TTC549 (cell line): Measurements from ENCODE around the gene HSD17B14.
A peak's percentile ranks its signal among the peaks of the same experiment; 100 is the strongest.
"Not testable (repeated sequence)": the region's sequence is repeated elsewhere in the genome, so short reads cannot be mapped to it uniquely, and the experiment has no call there.

Source experiments
- FAIRE-seq: peaks from 2 replicates; lab custom pipeline; 2012; peaks lifted over from hg19 to GRCh38; lab: Jason Lieb, UNC

HSD17B14 gene

DNA sequence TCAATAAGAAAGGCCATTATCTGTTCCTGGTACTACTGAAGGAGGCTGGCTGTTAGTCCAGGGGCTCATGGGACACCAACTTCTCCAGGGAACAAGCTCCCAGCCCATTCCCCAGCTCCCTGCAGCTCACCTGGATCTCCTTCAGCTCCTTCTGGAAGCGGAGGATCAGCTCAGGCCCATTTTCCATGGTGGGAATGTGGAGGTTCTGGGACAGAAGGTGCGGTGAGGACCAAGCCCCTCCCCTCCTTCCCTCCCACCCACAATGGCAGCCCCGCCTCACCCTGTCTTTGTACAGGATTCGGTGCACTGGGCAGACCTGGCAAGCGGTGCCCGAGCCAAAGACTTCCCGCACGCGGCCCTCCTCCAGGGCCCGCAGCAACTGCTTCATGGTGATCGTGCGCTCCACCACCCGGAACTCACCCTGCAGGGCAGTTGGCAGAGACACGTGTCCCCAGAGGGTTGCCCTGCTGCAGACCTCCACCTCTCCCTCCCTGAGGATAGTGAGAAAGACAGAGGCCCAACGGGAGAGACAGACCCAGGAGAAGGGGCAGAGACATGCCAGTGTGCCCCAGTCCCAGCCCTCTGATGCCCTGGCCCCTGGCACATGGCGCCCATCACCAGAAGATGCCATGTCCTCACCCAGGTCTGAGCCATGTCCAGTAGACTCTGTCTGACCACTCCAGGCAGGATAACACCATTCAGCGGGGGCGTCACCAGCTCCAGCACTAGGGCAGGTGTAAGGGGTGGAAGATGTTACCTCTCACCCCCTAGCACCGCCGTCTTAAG lies 39.8 kb downstream of the HSD17B14 start:
- FAIRE-seq: no peak

DNA sequence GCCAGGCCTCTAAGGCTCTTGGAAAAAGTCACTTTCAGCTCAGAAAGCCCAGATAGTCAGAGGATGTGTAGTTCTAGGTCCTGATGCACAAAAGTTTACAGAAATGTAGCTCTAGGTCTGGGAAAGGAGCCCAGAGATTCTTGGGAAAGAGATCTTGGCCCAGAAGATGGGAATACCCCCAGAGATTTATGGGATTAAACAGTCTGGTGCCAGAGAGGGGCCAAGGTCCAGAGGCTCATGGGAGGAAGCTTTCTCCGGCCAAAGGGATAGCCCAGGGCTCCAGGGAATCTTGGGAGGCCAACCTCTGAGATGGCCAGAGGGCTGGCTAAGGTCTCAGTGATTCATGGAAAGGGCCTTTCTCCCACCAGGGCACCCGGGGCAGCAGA lies 40.6 kb downstream of the HSD17B14 start:
- no peak for FAIRE-seq

DNA sequence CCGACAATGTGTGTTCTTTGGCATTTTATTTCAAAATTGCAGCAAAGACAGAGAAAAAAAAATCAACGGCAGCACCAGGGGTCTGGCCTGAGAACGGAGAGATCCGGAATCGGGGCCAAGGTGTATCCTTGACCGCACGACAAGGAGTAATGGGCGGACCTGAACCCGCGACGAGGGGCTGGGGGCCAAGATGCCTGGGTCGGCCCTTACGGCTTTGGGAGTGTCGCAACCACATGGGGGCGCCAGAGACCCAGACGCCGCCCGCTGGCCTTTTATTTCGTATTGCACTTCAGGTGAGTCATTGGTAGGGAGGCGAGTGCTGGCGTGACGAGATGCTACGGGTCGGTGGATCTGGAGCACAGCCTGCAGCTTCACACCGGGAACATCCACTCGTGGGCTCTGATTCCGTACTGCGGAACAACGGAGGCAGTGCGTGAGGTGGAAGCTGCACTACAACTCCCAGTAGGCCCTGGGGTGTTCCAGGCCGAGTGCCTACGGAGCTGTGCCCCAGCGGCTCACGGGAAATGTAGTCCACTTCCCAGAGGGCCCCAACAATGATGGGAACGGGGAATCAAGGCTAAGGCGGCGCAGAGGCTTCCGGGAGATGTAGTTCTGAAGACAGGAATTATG lies 41.1 kb downstream of the HSD17B14 start:
- FAIRE-seq: peak; percentile 87

DNA sequence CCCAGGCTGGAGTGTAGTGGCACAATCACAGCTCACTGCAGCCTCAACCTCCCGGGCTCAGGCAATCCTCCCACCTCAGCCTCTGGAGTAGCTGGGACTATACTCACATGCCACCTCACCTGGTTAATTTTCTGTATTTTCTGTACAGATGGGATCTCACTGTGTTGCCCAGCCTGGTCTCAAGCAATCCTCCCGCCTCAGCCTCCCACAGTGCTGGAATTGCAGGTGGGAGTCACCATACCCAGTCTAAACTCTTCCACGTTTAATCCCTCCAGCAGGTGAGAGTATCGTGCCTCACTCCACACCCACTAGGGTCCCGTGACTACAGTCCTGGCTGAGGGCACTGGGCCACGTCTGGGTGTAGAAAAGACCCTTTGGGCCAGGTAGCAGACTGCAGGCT lies 42.0 kb downstream of the HSD17B14 start:
- FAIRE-seq: no peak

DNA sequence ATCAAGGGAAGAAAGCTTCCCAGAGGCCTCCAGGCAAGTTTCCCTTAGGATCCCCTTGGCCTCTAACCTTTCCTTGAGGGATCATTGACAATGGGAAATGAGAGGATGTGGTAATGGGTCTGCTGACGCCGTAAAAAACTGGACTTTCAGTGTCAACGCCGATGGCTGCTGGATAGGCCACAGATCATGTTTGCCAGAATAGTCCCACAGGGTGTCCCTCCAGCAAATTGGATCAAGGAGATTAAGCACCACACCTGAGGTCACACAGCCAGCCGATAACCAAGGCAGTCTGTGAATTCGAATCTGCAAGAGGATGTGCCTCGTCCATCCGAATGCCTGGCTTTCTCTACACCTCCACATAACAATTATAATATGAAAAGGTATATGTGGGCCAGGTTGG lies 43.0 kb downstream of the HSD17B14 start:
- no peak for FAIRE-seq

DNA sequence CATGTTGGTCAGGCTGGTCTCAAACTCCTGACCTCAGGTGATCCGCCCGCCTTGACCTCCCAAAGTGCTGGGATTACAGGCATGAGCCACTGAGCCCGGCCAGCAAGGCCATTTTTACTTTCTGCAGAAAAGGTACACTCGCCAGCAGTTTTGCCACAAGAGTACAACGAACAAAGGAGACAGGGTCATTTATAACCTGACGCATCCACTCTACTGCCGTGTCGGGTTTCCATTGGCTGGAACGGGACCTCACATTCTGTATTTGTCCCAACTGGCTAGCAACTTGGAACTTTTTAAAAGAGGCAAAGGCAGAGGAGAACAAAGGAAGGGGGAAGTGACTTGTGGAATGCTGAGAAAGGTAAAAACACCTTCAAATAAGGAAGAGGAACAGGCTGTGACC lies 49.0 kb downstream of the HSD17B14 start:
- FAIRE-seq: not testable (repeated sequence)

DNA sequence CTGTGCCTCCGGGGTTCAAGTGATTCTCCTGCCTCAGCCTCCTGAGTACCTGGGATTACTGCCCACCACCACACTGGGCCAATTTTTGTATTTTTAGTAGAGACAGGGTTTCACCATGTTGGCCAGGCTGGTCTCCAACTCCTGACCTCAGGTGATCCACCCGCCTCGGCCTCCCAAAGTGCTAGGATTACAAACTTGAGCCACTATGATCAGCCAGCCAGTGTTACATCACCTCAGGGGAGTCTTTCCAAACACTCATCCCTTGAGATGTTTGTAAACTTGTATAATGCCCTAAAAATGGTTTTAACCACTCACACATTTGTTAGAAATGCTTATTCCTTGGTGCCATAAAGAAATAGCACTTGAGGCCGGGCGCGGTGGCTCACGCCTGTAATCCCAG lies 49.9 kb downstream of the HSD17B14 start:
- not testable (repeated sequence) for FAIRE-seq

DNA sequence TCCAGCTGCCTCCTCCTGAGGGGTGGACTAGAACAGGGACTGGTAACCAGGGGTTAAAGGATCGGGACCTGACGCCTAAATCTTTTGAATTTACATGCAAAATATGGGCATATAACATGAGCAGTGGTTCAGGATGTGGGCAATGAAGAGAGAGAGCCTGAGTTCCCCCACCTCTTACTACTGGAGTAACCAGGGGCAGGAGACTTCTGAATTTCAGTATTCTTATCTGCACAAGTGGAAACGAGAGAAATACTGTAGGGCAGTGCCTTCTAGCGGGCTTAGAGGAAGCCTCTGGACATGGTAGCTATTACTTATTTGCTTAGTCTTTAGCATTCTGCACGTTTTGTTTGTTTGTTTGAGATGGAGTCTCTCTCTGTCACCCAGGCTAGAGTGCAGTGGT lies 51.8 kb downstream of the HSD17B14 start:
- no peak for FAIRE-seq

DNA sequence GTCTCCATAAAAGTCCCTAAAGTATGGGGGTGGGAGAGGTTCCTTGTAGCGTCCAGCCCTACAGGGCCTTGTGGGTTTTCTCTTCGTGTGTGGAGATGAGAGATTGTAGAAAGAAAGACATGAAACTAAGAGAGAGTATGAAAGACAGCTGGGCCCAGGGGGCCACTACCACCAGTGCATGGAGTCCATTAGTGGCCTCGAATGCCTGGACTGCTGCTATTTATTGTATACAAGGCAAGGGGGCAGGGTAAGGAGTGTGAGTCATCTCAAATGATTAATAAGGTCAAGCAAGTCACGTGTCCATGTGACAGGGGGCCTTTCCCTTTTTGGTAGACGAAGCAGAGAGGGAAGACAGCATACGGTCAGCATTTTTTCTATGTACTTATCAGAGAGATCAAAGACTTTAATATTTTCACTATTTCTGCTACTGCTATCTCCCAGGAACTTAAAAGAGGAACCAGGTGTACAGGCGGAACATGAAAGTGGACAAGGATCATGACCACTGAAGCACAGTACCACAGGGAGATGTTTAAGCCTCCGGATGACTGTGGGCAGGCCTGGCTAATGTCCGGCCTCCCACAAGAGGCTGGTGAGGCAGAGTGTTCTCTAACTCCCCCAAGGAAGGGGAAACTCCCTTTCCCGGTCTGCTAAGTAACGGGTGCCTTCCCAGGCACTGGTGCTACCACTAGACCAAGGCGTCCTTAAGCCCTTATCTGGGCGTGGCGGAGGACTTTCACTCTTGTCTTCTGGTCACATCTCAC lies 55.5 kb downstream of the HSD17B14 start:
- FAIRE-seq: no peak

DNA sequence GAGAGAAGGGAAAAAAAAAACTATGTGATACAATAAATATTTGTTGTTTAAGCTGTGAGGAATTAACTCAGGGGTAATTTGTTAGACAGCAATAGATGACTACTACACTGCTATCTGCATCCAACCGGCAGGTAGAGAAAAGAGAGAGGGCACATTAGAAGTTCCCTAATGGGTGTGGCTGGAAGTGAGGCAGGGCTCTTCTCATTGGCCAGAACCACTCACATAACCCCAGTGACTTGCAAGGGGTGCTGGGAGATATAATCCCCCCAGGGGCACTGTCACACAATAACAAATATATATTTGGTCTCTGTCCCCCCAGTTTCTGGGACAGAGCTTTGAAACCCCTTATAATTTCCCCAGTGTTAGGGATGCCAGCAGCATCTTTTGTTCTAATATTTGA lies 56.7 kb downstream of the HSD17B14 start:
- no peak for FAIRE-seq

DNA sequence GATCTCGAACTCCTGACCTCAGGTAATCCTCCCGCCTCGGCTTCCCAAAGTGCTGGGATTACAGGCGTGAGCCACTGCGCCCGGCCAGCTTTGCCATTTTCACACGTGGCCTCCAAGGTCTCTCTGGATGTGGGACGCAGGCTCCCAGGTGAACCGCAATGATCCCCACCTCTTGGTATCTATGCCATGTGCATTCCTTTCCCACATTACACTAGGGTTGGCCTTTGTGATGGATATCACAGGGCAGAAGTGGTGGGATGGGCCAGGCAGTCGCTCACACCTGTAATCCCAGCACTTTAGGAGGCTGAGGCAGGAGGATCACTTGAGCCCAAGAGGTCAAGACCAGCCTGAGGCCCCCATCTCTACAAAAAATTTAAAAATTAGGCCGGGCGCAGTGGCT lies 58.6 kb downstream of the HSD17B14 start:
- no peak for FAIRE-seq

DNA sequence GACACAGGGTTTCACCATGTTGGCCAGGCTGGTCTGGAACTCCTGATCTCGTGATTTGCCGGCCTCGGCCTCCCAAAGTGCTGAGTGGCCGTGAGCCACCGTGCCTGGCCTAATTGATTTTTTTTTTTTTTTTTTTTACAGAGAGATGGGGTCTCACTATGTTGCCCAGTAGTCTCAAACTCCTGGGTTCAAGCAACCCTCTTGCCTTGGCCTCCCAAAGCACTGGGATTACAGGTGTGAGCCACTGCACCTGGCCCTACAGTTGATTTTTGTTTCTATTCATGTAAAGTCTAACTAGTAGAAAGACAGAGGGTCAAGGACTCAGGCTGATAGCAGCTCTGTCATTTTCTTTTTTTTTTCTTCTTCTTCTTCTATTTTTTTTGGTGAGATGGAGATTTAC lies 59.2 kb downstream of the HSD17B14 start:
- FAIRE-seq: no peak

DNA sequence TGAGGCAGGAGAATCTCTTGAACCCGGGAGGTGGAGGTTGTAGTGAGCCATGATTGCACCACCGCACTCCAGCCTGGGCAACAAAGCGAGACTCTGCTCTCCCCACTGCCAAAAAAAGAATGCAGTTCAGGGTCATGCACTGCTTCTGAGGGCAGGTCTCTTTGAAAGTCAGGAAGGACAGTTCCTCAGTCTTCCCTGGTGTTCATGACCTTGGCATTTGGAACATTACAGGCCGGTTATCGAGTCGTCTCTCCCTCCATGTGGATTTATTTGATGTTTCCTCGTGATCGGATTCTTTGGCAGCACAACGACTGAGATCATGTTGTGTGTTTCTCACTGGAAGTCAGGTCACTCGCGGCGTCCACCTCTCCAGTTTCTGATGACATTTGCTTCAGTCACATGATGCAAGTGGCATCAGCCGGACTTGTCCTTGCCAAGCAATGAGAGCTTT lies 63.8 kb downstream of the HSD17B14 start:
- no peak for FAIRE-seq

DNA sequence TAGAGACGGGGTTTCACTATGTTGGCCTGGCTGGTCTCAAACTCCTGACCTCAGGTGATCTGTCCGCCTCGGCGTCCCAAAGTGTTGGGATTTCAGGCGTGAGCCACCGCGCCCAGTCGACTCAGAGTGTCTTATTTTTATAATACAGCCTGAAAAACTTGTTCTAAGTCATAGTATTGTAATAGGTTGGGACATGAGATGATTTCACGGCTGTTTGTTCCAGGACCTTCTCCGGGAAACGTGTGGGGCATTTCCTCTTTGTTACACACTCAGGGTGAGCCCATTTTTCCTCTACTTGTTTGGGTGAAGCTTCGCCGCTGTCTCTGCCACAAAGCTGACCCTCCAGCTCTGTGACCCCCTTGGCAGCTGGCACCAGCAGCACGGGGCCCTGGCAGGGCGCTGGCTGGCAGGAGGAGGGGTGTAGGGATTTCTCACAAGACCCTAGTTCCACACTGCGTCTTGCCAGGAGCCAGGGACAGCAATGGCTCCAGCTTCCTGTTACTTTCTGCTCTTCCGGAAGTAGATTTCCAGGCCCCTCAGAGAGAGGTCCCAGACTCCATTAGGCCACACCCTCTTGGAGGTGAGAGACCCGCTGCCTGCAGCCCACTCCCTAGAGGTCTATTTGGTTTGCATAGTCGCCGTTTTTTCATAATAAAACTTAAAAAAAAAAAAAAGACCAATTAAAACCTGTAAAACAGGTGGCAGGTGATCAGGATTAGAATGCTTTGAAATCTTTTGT lies 65.4 kb downstream of the HSD17B14 start:
- FAIRE-seq: no peak

DNA sequence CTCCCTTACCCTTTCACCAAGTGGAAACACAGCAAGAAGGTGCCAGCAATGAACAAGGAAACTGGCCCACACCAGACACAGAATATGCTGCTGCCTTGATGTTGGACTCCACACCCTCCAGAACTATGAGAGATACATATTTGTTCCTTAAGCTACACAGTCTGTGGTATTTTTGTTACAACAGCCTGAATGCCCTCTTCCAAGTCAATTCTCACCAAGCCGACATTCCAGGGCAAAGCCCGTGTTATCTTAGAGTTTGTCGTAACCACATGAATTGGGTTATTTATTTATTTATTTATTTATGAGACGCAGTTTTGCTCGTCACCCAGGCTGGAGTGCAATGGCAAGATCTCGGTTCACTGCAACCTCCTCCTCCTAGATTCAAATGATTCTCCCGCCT lies 66.0 kb downstream of the HSD17B14 start:
- FAIRE-seq: no peak

DNA sequence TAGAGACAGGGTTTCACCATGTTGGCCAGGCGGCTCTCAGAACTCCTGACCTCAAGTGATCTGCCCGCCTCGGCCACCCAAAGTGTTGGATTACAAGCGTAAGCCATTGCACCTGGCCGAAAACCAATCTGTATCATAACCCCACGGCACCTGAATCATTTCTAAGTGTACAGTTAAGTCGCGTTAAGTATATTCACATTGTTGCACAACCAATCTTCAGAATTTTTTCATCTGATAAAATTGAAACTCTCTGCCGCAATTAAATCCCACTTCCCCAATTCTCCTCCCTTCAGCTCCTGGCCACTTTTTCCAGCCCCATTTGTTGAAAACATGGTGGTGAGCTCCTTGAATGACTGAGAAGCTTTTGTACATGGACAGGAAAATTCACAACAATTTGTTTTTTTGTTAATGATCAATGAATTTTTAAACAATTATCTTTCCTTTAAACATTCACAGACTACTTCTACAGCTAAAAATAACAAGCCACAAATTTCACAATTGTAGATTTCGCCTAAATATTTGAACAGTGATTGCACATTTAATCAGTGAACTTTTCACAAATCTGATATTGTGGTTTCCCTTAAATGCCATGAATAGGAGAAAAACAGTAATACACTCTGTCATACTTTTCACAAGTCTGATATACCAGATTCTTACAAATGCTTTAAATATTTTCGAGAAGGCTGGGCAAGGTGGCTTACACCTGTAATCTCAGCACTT lies 67.1 kb downstream of the HSD17B14 start:
- FAIRE-seq: no peak

DNA sequence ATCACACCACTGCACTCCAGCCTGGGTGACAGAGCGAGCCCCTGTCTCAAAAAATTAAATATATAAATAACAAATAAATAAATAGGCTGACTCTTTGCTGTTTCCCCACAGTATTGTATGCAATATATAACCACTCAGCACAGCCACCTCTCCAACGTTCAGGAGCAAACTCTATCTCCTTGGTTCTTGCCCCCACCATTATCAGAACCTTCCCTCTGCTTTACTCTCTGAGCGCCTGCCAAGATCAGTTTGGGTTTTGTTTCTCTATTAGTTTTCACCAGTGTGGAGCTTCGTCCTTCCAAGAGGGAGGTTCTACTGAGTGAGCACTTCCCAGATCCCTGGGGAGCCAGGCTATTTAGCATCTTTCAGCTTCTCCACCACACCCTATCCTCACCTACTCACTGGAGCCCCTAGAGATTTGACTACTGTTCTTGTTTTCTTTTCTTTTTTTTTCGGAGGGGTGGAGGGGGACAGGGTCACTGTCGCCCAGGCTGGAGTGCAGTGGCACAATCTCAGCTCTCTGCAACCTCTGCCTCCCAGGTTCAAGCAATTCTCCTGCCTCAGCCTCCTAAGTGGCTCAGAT lies 68.0 kb downstream of the HSD17B14 start:
- not testable (repeated sequence) for FAIRE-seq

DNA sequence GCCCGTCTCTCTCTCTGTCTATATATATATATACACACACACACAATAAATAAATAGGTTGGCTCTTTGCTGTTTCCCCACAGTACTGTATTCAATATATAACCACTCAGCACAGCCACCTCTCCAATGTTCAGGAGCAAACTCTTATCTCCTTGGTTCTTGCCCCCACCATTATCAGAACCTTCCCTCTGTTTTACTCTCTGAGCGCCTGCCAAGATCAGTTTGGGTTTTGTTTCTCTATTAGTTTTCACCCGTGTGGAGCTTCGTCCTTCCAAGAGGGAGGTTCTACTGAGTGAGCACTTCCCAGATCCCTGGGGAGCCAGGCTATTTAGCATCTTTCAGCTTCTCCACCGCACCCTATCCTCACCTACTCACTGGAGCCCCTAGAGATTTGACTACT lies 70.5 kb downstream of the HSD17B14 start:
- FAIRE-seq: not testable (repeated sequence)
